ENCODE results near the gene MESP1.

MESP1 gene

GRCh38 chr15:89768071-89768500, 17.0 kb upstream of the MESP1 start:
- no peaks in the 10 kb centered on the region for H3K27me3 ChIP-seq (ENCODE audit: control insufficient read depth, insufficient read depth, low read length)
- DNase-seq (ENCODE audit: low read depth, low spot score): no peak
- H3K36me3 ChIP-seq (ENCODE audit: control insufficient read depth, insufficient read depth, low read length): no peaks in the 10 kb centered on the region
- H3K27ac ChIP-seq (ENCODE audit: low read length): no peak overlapping the region
- no CpG with 5 or more reads among the region's 7 CpGs for WGBS (ENCODE audit: insufficient coverage, insufficient read length)
- H3K4me3 ChIP-seq (ENCODE audit: low read length): no peak overlapping the region
- no peaks in the 10 kb centered on the region for H3K4me1 ChIP-seq (ENCODE audit: control insufficient read depth, insufficient read depth, low read length)
- H3K9me3 ChIP-seq (ENCODE audit: control insufficient read depth, insufficient read depth, low read length): no peaks in the 10 kb centered on the region

- no peak for DNase-seq (ENCODE audit: low read depth, low spot score)
- Histone ChIP-seq H3K36me3 (ENCODE audit: control insufficient read depth, insufficient read depth, low read length) (no peaks in the 10 kb centered on the region), H3K4me3 (ENCODE audit: low read length) (no peak overlapping the region), H3K9me3 (ENCODE audit: control insufficient read depth, insufficient read depth, low read length) (no peaks in the 10 kb centered on the region), H3K27me3 (ENCODE audit: control insufficient read depth, insufficient read depth, low read length) (no peaks in the 10 kb centered on the region), H3K27ac (ENCODE audit: low read length) (no peak overlapping the region), H3K4me1 (ENCODE audit: control insufficient read depth, insufficient read depth, low read length) (no peaks in the 10 kb centered on the region)
- no CpG with 5 or more reads among the region's 8 CpGs for WGBS (ENCODE audit: insufficient coverage, insufficient read length)
These were observed 16.4 kb upstream of the MESP1 start for GRCh38 chr15:89767411-89767915.

- H3K4me1 ChIP-seq (ENCODE audit: control insufficient read depth, insufficient read depth, low read length): no peaks in the 10 kb centered on the region
- no peaks in the 10 kb centered on the region for H3K9me3 ChIP-seq (ENCODE audit: control insufficient read depth, insufficient read depth, low read length)
- DNase-seq (ENCODE audit: low read depth, low spot score): no peak
- no CpG with 5 or more reads among the region's 16 CpGs for WGBS (ENCODE audit: insufficient coverage, insufficient read length)
- no peaks in the 10 kb centered on the region for H3K27me3 ChIP-seq (ENCODE audit: control insufficient read depth, insufficient read depth, low read length)
- no peak overlapping the region for H3K4me3 ChIP-seq (ENCODE audit: low read length)
- H3K27ac ChIP-seq (ENCODE audit: low read length): no peak overlapping the region
- no peaks in the 10 kb centered on the region for H3K36me3 ChIP-seq (ENCODE audit: control insufficient read depth, insufficient read depth, low read length)
These were observed 15.6 kb upstream of the MESP1 start for GRCh38 chr15:89766357-89767311.

- Histone ChIP-seq H3K4me3 (ENCODE audit: low read length) (no peak overlapping the region), H3K9me3 (ENCODE audit: control insufficient read depth, insufficient read depth, low read length) (no peaks in the 10 kb centered on the region), H3K27ac (ENCODE audit: low read length) (no peak overlapping the region), H3K4me1 (ENCODE audit: control insufficient read depth, insufficient read depth, low read length) (no peaks in the 10 kb centered on the region), H3K36me3 (ENCODE audit: control insufficient read depth, insufficient read depth, low read length) (no peaks in the 10 kb centered on the region), H3K27me3 (ENCODE audit: control insufficient read depth, insufficient read depth, low read length) (no peaks in the 10 kb centered on the region)
- DNase-seq (ENCODE audit: low read depth, low spot score): no peak
- no CpG with 5 or more reads among the region's 1 CpG for WGBS (ENCODE audit: insufficient coverage, insufficient read length)
These were observed 14.6 kb upstream of the MESP1 start for GRCh38 chr15:89765694-89766093.

- Histone ChIP-seq H3K36me3 (ENCODE audit: control insufficient read depth, insufficient read depth, low read length) (no peaks in the 10 kb centered on the region), H3K9me3 (ENCODE audit: control insufficient read depth, insufficient read depth, low read length) (no peaks in the 10 kb centered on the region), H3K27ac (ENCODE audit: low read length) (no peak overlapping the region), H3K4me1 (ENCODE audit: control insufficient read depth, insufficient read depth, low read length) (peaks cover 3% of the 10 kb centered on the region; the same call in 1 of the 2 replicates), H3K27me3 (ENCODE audit: control insufficient read depth, insufficient read depth, low read length) (no peaks in the 10 kb centered on the region), H3K4me3 (ENCODE audit: low read length) (no peak overlapping the region)
- no CpG with 5 or more reads among the region's 5 CpGs for WGBS (ENCODE audit: insufficient coverage, insufficient read length)
- no peak for DNase-seq (ENCODE audit: low read depth, low spot score)
These were observed 10.9 kb upstream of the MESP1 start for GRCh38 chr15:89761929-89762328.

GRCh38 chr15:89761009-89761831, 10.2 kb upstream of the MESP1 start:
- peaks cover 3% of the 10 kb centered on the region; the same call in 1 of the 2 replicates for H3K4me1 ChIP-seq (ENCODE audit: control insufficient read depth, insufficient read depth, low read length)
- H3K4me3 ChIP-seq (ENCODE audit: low read length): no peak overlapping the region
- H3K9me3 ChIP-seq (ENCODE audit: control insufficient read depth, insufficient read depth, low read length): no peaks in the 10 kb centered on the region
- no peaks in the 10 kb centered on the region for H3K27me3 ChIP-seq (ENCODE audit: control insufficient read depth, insufficient read depth, low read length)
- no peak for DNase-seq (ENCODE audit: low read depth, low spot score)
- no peak overlapping the region for H3K27ac ChIP-seq (ENCODE audit: low read length)
- H3K36me3 ChIP-seq (ENCODE audit: control insufficient read depth, insufficient read depth, low read length): no peaks in the 10 kb centered on the region
- WGBS (ENCODE audit: insufficient coverage, insufficient read length): no CpG with 5 or more reads among the region's 18 CpGs

GRCh38 chr15:89760303-89761008, 9.4 kb upstream of the MESP1 start:
- DNase-seq (ENCODE audit: low read depth, low spot score): no peak
- Histone ChIP-seq H3K4me1 (ENCODE audit: control insufficient read depth, insufficient read depth, low read length) (peaks cover 3% of the 10 kb centered on the region; the same call in 1 of the 2 replicates), H3K27ac (ENCODE audit: low read length) (no peak overlapping the region), H3K9me3 (ENCODE audit: control insufficient read depth, insufficient read depth, low read length) (no peaks in the 10 kb centered on the region), H3K4me3 (ENCODE audit: low read length) (no peak overlapping the region), H3K27me3 (ENCODE audit: control insufficient read depth, insufficient read depth, low read length) (no peaks in the 10 kb centered on the region), H3K36me3 (ENCODE audit: control insufficient read depth, insufficient read depth, low read length) (no peaks in the 10 kb centered on the region)
- no CpG with 5 or more reads among the region's 16 CpGs for WGBS (ENCODE audit: insufficient coverage, insufficient read length)

GRCh38 chr15:89759835-89760234, 8.8 kb upstream of the MESP1 start:
- no peaks in the 10 kb centered on the region for H3K9me3 ChIP-seq (ENCODE audit: control insufficient read depth, insufficient read depth, low read length)
- H3K4me3 ChIP-seq (ENCODE audit: low read length): no peak overlapping the region
- H3K36me3 ChIP-seq (ENCODE audit: control insufficient read depth, insufficient read depth, low read length): no peaks in the 10 kb centered on the region
- H3K27ac ChIP-seq (ENCODE audit: low read length): no peak overlapping the region
- H3K4me1 ChIP-seq (ENCODE audit: control insufficient read depth, insufficient read depth, low read length): peaks cover 3% of the 10 kb centered on the region; the same call in 1 of the 2 replicates
- DNase-seq (ENCODE audit: low read depth, low spot score): no peak
- WGBS (ENCODE audit: insufficient coverage, insufficient read length): no CpG with 5 or more reads among the region's 3 CpGs
- H3K27me3 ChIP-seq (ENCODE audit: control insufficient read depth, insufficient read depth, low read length): no peaks in the 10 kb centered on the region

- Histone ChIP-seq H3K27me3 (ENCODE audit: control insufficient read depth, insufficient read depth, low read length) (no peaks in the 10 kb centered on the region), H3K4me1 (ENCODE audit: control insufficient read depth, insufficient read depth, low read length) (peaks cover 5% of the 10 kb centered on the region), H3K9me3 (ENCODE audit: control insufficient read depth, insufficient read depth, low read length) (no peaks in the 10 kb centered on the region), H3K27ac (ENCODE audit: low read length) (no peak overlapping the region), H3K4me3 (ENCODE audit: low read length) (no peak overlapping the region), H3K36me3 (ENCODE audit: control insufficient read depth, insufficient read depth, low read length) (no peaks in the 10 kb centered on the region)
- DNase-seq (ENCODE audit: low read depth, low spot score): no peak
- no CpG with 5 or more reads among the region's 8 CpGs for WGBS (ENCODE audit: insufficient coverage, insufficient read length)
These were observed 7.9 kb upstream of the MESP1 start for GRCh38 chr15:89758981-89759380.

- Histone ChIP-seq H3K4me3 (ENCODE audit: low read length) (no peak overlapping the region), H3K4me1 (ENCODE audit: control insufficient read depth, insufficient read depth, low read length) (peaks cover 5% of the 10 kb centered on the region), H3K36me3 (ENCODE audit: control insufficient read depth, insufficient read depth, low read length) (no peaks in the 10 kb centered on the region), H3K9me3 (ENCODE audit: control insufficient read depth, insufficient read depth, low read length) (no peaks in the 10 kb centered on the region), H3K27me3 (ENCODE audit: control insufficient read depth, insufficient read depth, low read length) (no peaks in the 10 kb centered on the region), H3K27ac (ENCODE audit: low read length) (no peak overlapping the region)
- no peak for DNase-seq (ENCODE audit: low read depth, low spot score)
- WGBS (ENCODE audit: insufficient coverage, insufficient read length): no CpG with 5 or more reads among the region's 8 CpGs
These were observed 7.2 kb upstream of the MESP1 start for GRCh38 chr15:89758283-89758682.
